ENCODE data around the gene GSTT2B.
"Not testable (repeated sequence)": the region's sequence is repeated elsewhere in the genome, so short reads cannot be mapped to it uniquely, and the experiment has no call there.

The GSTT2B gene

GRCh38 chr22:23912293-23912903 lies 48.6 kb downstream of the GSTT2B start:
- no peaks in the 10 kb centered on the region for H3K79me2 ChIP-seq (ENCODE audit: control insufficient read depth, insufficient read depth, low read length, unreplicated experiment)
- H3K4me3 ChIP-seq (ENCODE audit: low read depth, low read length) = no peak overlapping the region

DNA sequence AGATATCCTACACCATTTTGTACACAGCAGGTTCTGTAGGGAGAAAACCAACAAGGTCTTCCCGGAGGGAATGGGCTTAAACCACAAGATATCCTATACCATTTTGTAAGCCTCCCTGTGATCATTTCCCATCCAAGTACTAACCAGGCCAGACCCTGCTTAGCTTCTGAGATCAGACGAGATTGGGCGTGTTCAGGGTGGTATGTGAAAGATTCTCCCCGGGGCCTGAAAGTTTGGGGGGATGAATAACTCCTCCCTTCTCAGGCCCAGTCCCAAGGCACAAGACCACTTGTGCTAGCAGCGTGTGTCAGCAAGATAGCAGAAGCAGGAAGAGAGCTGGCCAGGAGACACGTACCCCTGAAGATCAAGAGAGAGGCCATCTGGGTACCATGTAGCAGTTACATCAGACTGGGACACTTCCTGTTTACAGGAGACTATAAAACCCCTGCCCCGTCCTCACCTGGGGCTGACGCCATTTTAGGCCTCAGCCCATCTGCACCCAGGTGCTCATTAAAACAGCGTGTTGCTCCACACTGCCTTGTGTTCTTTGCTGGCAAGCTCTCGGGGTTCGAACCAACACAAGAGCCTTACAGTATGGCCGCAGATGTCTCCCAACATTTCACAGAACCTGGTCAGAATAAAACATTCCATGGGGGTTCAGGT lies 49.5 kb downstream of the GSTT2B start:
- Histone ChIP-seq H3K27me3 (ENCODE audit: insufficient read depth, low read length) (no peaks in the 10 kb centered on the region), H3K27ac (ENCODE audit: low read depth, low read length) (no peak overlapping the region), H3K4me1 (ENCODE audit: control insufficient read depth, insufficient read depth, low read length, unreplicated experiment) (peaks cover 8% of the 10 kb centered on the region), H3K36me3 (ENCODE audit: insufficient read depth, low read length) (no peaks in the 10 kb centered on the region), H3K4me3 (ENCODE audit: low read depth, low read length) (no peak overlapping the region), H2AFZ (ENCODE audit: low read length, unreplicated experiment) (no peak overlapping the region), H3K79me2 (ENCODE audit: control insufficient read depth, insufficient read depth, low read length, unreplicated experiment) (no peaks in the 10 kb centered on the region)

More at GRCh38 chr22:23912293-23912903, 48.6 kb downstream of the GSTT2B start:
- Histone ChIP-seq H3K36me3 (ENCODE audit: insufficient read depth, low read length) (no peaks in the 10 kb centered on the region), H3K27ac (ENCODE audit: low read depth, low read length) (no peak overlapping the region), H3K27me3 (ENCODE audit: insufficient read depth, low read length) (no peaks in the 10 kb centered on the region), H2AFZ (ENCODE audit: low read length, unreplicated experiment) (no peak overlapping the region), H3K4me1 (ENCODE audit: control insufficient read depth, insufficient read depth, low read length, unreplicated experiment) (peaks cover 8% of the 10 kb centered on the region)

DNA sequence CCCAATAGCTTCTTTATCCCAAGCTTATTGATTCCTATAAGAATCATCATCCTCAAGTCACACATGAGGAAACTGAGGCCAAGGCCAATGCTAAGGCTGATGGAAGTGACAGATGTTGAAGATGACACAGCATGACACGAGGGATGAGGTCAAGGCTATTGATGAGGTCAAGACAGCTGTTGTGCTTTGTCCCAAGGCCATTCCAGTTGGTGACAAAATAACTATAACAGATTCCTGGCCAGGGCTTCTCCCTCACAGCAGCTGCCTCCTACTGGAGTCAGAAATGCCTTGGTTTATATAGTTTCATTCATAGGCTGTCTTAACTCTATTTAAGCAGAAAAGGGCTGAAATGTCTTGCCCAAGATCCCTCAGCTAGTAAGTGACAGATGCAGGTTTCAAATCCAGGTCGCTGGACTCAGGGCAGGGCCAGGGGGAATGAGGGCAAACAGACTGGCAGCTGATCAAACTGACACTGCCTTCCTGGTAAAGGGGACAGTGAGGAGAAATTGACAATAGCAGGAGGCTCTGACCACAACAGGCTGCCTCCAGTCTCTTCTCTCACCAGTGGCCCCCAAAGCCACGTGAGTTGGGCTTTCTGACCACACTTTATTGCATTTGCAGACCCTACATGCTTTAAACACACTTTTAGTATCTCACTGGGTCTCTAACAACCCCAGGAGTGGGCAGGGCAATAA lies 50.4 kb downstream of the GSTT2B start:
- no peaks in the 10 kb centered on the region for H3K79me2 ChIP-seq (ENCODE audit: control insufficient read depth, insufficient read depth, low read length, unreplicated experiment)
- H3K36me3 ChIP-seq (ENCODE audit: insufficient read depth, low read length) = no peaks in the 10 kb centered on the region
- H2AFZ ChIP-seq (ENCODE audit: low read length, unreplicated experiment) = no peak overlapping the region
- no peak overlapping the region for H3K4me3 ChIP-seq (ENCODE audit: low read depth, low read length)
- H3K27ac ChIP-seq (ENCODE audit: low read depth, low read length) = no peak overlapping the region
- peaks cover 8% of the 10 kb centered on the region for H3K4me1 ChIP-seq (ENCODE audit: control insufficient read depth, insufficient read depth, low read length, unreplicated experiment)
- H3K27me3 ChIP-seq (ENCODE audit: insufficient read depth, low read length) = no peaks in the 10 kb centered on the region

DNA sequence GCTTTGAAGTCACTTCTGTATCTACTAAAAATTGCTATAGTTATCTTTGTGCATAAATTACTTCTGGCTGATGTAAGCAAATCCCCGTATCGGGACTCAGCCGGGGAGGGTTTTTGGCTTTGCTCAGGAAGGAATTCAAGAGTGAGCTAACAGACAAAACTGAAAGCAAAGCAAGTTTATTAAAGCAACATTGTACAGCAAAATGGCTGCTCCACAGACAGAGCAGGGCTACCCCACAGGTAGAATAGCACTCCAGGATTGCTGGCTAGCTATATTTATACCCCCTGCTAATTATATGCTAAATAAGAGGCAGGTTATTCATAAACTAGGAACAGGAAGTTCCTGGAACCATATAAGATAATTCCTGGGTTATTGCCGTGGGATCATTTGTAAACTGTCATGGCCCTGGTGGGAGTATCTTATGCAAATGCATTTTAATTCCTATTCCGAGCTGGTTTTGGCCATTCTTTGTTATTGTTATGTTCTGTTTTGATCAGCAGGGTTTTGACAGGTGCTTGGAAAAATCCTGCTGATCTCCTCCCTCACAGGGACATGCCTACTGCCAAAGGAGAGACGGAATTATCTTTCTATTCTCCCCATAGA lies 51.6 kb downstream of the GSTT2B start:
- H3K27me3 ChIP-seq (ENCODE audit: insufficient read depth, low read length) = no peaks in the 10 kb centered on the region
- H2AFZ ChIP-seq (ENCODE audit: low read length, unreplicated experiment) = no peak overlapping the region
- H3K4me3 ChIP-seq (ENCODE audit: low read depth, low read length) = no peak overlapping the region
- no peaks in the 10 kb centered on the region for H3K36me3 ChIP-seq (ENCODE audit: insufficient read depth, low read length)
- no peak overlapping the region for H3K27ac ChIP-seq (ENCODE audit: low read depth, low read length)
- peaks cover 8% of the 10 kb centered on the region for H3K4me1 ChIP-seq (ENCODE audit: control insufficient read depth, insufficient read depth, low read length, unreplicated experiment)
- H3K79me2 ChIP-seq (ENCODE audit: control insufficient read depth, insufficient read depth, low read length, unreplicated experiment) = no peaks in the 10 kb centered on the region

DNA sequence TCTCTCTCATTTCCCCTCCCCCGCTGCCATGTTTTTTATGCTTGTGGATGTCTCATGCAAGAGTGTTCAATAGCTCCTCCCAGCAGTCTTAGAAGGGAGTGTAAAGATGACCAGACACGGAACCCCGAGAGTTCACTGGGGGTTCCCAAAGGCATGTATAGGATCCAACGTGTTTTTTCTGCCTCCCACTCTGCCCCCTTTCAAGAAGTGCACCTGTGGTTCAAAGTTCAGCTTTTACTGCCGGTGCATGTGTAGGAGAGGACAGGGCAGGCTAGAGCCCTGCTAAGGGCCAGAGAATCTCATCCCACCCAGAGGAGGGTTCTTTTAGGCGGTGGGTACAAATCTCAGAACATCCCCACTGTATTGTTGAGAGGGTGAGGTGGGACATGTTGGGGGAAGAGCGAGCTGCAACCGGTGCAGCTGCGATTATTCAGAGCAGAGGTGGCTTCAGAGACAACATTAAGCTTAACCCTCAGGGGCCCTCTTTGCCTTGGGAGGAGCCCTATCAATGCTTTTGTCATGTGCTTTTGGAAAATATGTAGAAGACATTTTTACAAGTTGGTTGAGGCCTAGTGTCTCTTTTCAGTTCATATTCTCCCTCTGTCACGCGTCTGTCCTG lies 52.3 kb downstream of the GSTT2B start:
- peaks cover 4% of the 10 kb centered on the region for H3K4me1 ChIP-seq (ENCODE audit: control insufficient read depth, insufficient read depth, low read length, unreplicated experiment)
- no peak overlapping the region for H3K4me3 ChIP-seq (ENCODE audit: low read depth, low read length)
- H3K27me3 ChIP-seq (ENCODE audit: insufficient read depth, low read length) = no peaks in the 10 kb centered on the region
- H3K36me3 ChIP-seq (ENCODE audit: insufficient read depth, low read length) = no peaks in the 10 kb centered on the region
- H3K27ac ChIP-seq (ENCODE audit: low read depth, low read length) = no peak overlapping the region
- H3K79me2 ChIP-seq (ENCODE audit: control insufficient read depth, insufficient read depth, low read length, unreplicated experiment) = no peaks in the 10 kb centered on the region
- no peak overlapping the region for H2AFZ ChIP-seq (ENCODE audit: low read length, unreplicated experiment)

- H3K79me2 ChIP-seq (ENCODE audit: control insufficient read depth, insufficient read depth, low read length, unreplicated experiment); H3K4me1 ChIP-seq (ENCODE audit: control insufficient read depth, insufficient read depth, low read length, unreplicated experiment); H3K36me3 ChIP-seq (ENCODE audit: insufficient read depth, low read length); H3K4me3 ChIP-seq (ENCODE audit: low read depth, low read length); H3K27me3 ChIP-seq (ENCODE audit: insufficient read depth, low read length); H3K27ac ChIP-seq (ENCODE audit: low read depth, low read length); H2AFZ ChIP-seq (ENCODE audit: low read length, unreplicated experiment): not testable (repeated sequence)
Observed at GRCh38 chr22:23907423-23907822, 53.6 kb downstream of the GSTT2B start.
